K562 (cell line): ENCODE measurements around the gene GOLPH3. TPM values are rescaled to one million over a fixed set of nuclear protein-coding genes. Genes with fewer than 3 reads are reported as not detected.

ENCODE experiments used
- AFF4 ChIP-seq: sonication (generic); formaldehyde crosslinking; IDR thresholded peaks from 2 replicates; pipeline ENCODE4 v1.8.0; 2023; ENCODE audit warnings: mild to moderate bottlenecking, missing genetic modification reagents
- MLLT1 ChIP-seq, 2 experiments: fragments of 450-650 bp; IDR thresholded peaks; 2 replicates each; pipeline ENCODE4 v1.6.1; 2016
- NONO ChIP-seq, 2 experiments: fragments of 200-400 bp in 1 of 2; fragments of 450-650 bp in 1 of 2; formaldehyde crosslinking in 1 of 2; IDR thresholded peaks; 2 replicates each; pipeline ENCODE4 v1.6.1; 2017; ENCODE audit warnings: low read depth in 2 of 2, mild to moderate bottlenecking in 2 of 2, moderate library complexity in 2 of 2, low read length in 1 of 2
- TCF3 ChIP-seq: sonication (generic); formaldehyde crosslinking; IDR thresholded peaks from 2 replicates; pipeline ENCODE4 v1.4.0; 2020; ENCODE audit warnings: mild to moderate bottlenecking, missing genetic modification reagents
- VEZF1 ChIP-seq: fragments of 200-800 bp; sonication (Bioruptor generic); IDR thresholded peaks from 2 replicates; pipeline ENCODE4 v1.6.1; 2017; ENCODE audit warnings: missing genetic modification characterization, missing compliant biosample characterization
- ZBTB8A ChIP-seq: fragments of 450-650 bp; IDR thresholded peaks from 2 replicates; pipeline ENCODE4 v1.6.1; 2018; ENCODE audit warnings: mild to moderate bottlenecking, moderate library complexity; ENCODE audit not compliant: partially characterized antibody
- ZNF324 ChIP-seq: fragments of 250-450 bp; sonication (Bioruptor Pico); IDR thresholded peaks from 2 replicates; pipeline ENCODE4 v1.4.0; 2020; ENCODE audit warnings: mild to moderate bottlenecking
- polyA plus RNA-seq, 8 experiments: library from polyadenylated mRNA; depleted of rRNA in 4 of 8; stranded (reverse) in 5 of 8; unstranded in 3 of 8; fragments of >200 nt; fragmentation: Nextera tagmentation in 2 of 8; fragmentation: Illumina TruSeq in 1 of 8; extraction: Ambion mirVana in 2 of 8; extraction: Trizol in 1 of 8; gene quantifications; 2 replicates each; pipeline versions ENCODE4 v1.2.1 to v1.2.3, GENCODE V29; 2011 to 2014; ENCODE audit warnings: inconsistent platforms in 1 of 8, missing spikeins in 1 of 8
- total RNA-seq, 7 experiments: library from RNA; depleted of rRNA in 6 of 7; stranded (reverse); fragments of >200 nt in 6 of 7; fragmentation: Illumina TruSeq in 2 of 7; extraction: Trizol in 2 of 7; gene quantifications; 2 replicates each; pipeline versions ENCODE4 v1.2.1 to v1.2.3, GENCODE V29; 2011 to 2021; ENCODE audit warnings: low replicate concordance in 1 of 7

GOLPH3 gene
- total and polyA plus RNA-seq, 9 of the 15 experiments (the other 6 are each of a cell fraction or from before 2014, with no cell fraction given), result 18.8 to 94.6 (median 55.1) TPM

- TF ChIP-seq MLLT1 (IDR thresholded peaks at IDR 0.05), result peak; percentile 61 to 62; a peak in 3 of 4 replicates
- peak; percentile 79 to 95; a peak in 3 of 4 replicates for TF ChIP-seq NONO (IDR thresholded peaks at IDR 0.05; ENCODE audit: low read depth in 2 of 2, low read length in 1 of 2)
- peak; percentile 98 for TF ChIP-seq AFF4
- TF ChIP-seq VEZF1 (CRISPR knock-in tag), result peak; percentile 69
- TF ChIP-seq ZNF324 (CRISPR knock-in tag), result no peak
- peak; percentile 29 for TF ChIP-seq TCF3 (CRISPR knock-in tag)
- no peak for TF ChIP-seq ZBTB8A
These were observed at the start of gene GOLPH3 (continued) for GRCh38 chr5:32174011-32174870.
